GM12878 (cell line): ENCODE results near the gene USP16. TPM values are rescaled to one million over a fixed set of nuclear protein-coding genes. Genes with fewer than 3 reads are reported as not detected.

Experiments
- ASH2L ChIP-seq: fragments of 300-600, 200-600 bp; sonication (generic); IDR thresholded peaks from 2 replicates; pipeline ENCODE4 v1.6.1; 2017; ENCODE audit warnings: low read depth, mild to moderate bottlenecking, borderline replicate concordance
- BMI1 ChIP-seq: fragments of 450-650 bp; IDR thresholded peaks from 2 replicates; pipeline ENCODE4 v1.6.1; 2016; ENCODE audit warnings: mild to moderate bottlenecking, moderate library complexity, borderline replicate concordance
- CREM ChIP-seq: IDR thresholded peaks from 2 replicates; pipeline ENCODE4 v1.6.1; 2014; ENCODE audit warnings: antibody characterized with exemption, low read depth
- HDAC2 ChIP-seq: fragments of 200-600 bp; sonication (generic); IDR thresholded peaks from 2 replicates; pipeline ENCODE4 v1.6.1; 2017
- IRF4 ChIP-seq: IDR thresholded peaks from 2 replicates; pipeline ENCODE4 v1.6.1; 2011; ENCODE audit warnings: low read depth, low read length
- JUNB ChIP-seq: IDR thresholded peaks from 2 replicates; pipeline ENCODE4 v1.6.1; 2016; ENCODE audit warnings: antibody characterized with exemption, mild to moderate bottlenecking
- RFX5 ChIP-seq: IDR thresholded peaks from 2 replicates; pipeline ENCODE4 v1.6.1; 2011; ENCODE audit warnings: low read depth, low read length, improper control_type of control experiment
- TCF7 ChIP-seq: IDR thresholded peaks from 2 replicates; pipeline ENCODE4 v1.6.1; 2014; ENCODE audit warnings: antibody characterized with exemption, borderline replicate concordance
- ZBED1 ChIP-seq: IDR thresholded peaks from 2 replicates; pipeline ENCODE4 v1.6.1; 2016; ENCODE audit warnings: borderline replicate concordance
- ZSCAN29 ChIP-seq: fragments of 450-650 bp; IDR thresholded peaks from 2 replicates; pipeline ENCODE4 v1.6.1; 2017; ENCODE audit warnings: mild to moderate bottlenecking, moderate library complexity
- polyA plus RNA-seq, 11 experiments: library from polyadenylated mRNA; depleted of rRNA in 4 of 11; unstranded in 6 of 11; stranded (reverse) in 5 of 11; fragments of >200 nt; fragmentation: Nextera tagmentation in 4 of 11; fragmentation: Illumina TruSeq in 1 of 11; extraction: Ambion mirVana in 4 of 11; extraction: Trizol in 1 of 11; gene quantifications; 1 replicate in 1 of 11; 2 replicates in 10 of 11; pipeline versions ENCODE4 v1.2.1 to v1.2.3, GENCODE V29; 2011 to 2016; ENCODE audit warnings: inconsistent platforms in 2 of 11, missing spikeins in 2 of 11, low read depth in 1 of 11
- total RNA-seq, 4 experiments: library from RNA; depleted of rRNA in 3 of 4; stranded (reverse); fragments of >200 nt in 3 of 4; fragmentation: Illumina TruSeq in 1 of 4; extraction: Trizol in 1 of 4; gene quantifications; 2 replicates each; pipeline versions ENCODE4 v1.2.1 to v1.2.3, GENCODE V29; 2013 to 2021
- TF ChIP-seq, protein P1 (sequence below): fragments of 450-650 bp; IDR thresholded peaks from 2 replicates; pipeline ENCODE4 v1.6.1; 2017; ENCODE audit warnings: low read depth, mild to moderate bottlenecking, moderate library complexity
- TF ChIP-seq, protein P2 (sequence below): fragments of 450-650 bp; IDR thresholded peaks from 2 replicates; pipeline ENCODE4 v1.6.1; 2018; ENCODE audit warnings: mild to moderate bottlenecking, low read depth, moderate library complexity; ENCODE audit not compliant: partially characterized antibody
- TF ChIP-seq, protein P3 (sequence below): IDR thresholded peaks from 2 replicates; pipeline ENCODE4 v1.6.1; 2012; ENCODE audit warnings: low read length, inconsistent platforms
- TF ChIP-seq, protein P4 (sequence below): fragments of 450-650 bp; IDR thresholded peaks from 2 replicates; pipeline ENCODE4 v1.6.1; 2014; ENCODE audit warnings: mild to moderate bottlenecking
- TF ChIP-seq, protein P5 (sequence below): fragments of 150-350 bp; IDR thresholded peaks from 2 replicates; pipeline ENCODE4 v1.6.1; 2016; ENCODE audit warnings: low read depth, low read length

Gene USP16
- total and polyA plus RNA-seq, 10 of the 15 experiments (the other 5 are each of a cell fraction or from before 2014, with no cell fraction given): 29.5 to 68.7 (median 52.3) TPM

DNA sequence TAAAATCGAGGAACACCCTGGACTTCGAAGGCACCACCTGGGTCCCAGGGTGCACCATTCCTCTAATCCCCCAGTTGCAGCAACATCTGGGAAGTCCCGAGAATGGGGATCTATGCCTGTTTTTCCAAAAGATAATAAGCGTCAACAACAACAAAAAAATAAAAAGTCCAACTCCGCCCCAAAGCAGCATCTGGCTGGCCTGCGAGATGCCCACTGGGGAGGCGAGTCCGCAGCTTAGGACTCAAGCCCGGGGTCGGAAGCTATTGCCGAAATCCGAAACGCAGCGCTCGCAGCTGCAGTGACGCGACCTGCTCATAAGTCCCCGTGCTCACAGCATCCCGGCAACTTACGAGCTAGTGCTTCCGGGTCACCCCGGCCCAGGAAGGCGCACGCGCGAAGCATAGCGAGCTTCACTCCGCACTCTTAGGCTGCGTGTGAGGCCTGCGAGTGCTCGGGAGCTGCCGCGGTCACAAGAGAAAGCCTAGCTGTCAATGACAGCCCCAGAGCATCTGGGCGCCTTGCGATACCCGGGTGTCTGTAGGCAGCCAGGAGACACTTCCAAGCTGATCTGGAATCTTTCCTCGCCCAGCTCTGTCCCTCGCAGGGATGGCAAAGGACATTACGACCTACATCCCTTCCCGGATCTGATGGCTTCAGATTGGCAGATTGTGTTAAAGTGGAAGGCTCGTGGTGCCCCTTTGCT, 21.9 kb upstream of the USP16 start (continued):
- TF ChIP-seq, protein P1, sequence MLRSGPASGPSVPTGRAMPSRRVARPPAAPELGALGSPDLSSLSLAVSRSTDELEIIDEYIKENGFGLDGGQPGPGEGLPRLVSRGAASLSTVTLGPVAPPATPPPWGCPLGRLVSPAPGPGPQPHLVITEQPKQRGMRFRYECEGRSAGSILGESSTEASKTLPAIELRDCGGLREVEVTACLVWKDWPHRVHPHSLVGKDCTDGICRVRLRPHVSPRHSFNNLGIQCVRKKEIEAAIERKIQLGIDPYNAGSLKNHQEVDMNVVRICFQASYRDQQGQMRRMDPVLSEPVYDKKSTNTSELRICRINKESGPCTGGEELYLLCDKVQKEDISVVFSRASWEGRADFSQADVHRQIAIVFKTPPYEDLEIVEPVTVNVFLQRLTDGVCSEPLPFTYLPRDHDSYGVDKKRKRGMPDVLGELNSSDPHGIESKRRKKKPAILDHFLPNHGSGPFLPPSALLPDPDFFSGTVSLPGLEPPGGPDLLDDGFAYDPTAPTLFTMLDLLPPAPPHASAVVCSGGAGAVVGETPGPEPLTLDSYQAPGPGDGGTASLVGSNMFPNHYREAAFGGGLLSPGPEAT: peak; percentile 77; the same call in 1 of the 2 replicates
- TF ChIP-seq ZSCAN29 (no peak), ZBED1 (0 out of 2 replicates have a peak, but pooled peaks have one; percentile 53), TCF7 (no peak), IRF4 (0 out of 2 replicates have a peak, but pooled peaks have one; percentile 21), ASH2L (no peak), BMI1 (no peak), CREM (peak; percentile 79), HDAC2 (no peak), RFX5 (0 out of 2 replicates have a peak, but pooled peaks have one; percentile 40), JUNB (no peak)
- TF ChIP-seq, protein P2, sequence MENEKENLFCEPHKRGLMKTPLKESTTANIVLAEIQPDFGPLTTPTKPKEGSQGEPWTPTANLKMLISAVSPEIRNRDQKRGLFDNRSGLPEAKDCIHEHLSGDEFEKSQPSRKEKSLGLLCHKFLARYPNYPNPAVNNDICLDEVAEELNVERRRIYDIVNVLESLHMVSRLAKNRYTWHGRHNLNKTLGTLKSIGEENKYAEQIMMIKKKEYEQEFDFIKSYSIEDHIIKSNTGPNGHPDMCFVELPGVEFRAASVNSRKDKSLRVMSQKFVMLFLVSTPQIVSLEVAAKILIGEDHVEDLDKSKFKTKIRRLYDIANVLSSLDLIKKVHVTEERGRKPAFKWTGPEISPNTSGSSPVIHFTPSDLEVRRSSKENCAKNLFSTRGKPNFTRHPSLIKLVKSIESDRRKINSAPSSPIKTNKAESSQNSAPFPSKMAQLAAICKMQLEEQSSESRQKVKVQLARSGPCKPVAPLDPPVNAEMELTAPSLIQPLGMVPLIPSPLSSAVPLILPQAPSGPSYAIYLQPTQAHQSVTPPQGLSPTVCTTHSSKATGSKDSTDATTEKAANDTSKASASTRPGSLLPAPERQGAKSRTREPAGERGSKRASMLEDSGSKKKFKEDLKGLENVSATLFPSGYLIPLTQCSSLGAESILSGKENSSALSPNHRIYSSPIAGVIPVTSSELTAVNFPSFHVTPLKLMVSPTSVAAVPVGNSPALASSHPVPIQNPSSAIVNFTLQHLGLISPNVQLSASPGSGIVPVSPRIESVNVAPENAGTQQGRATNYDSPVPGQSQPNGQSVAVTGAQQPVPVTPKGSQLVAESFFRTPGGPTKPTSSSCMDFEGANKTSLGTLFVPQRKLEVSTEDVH: peak; percentile 61
- TF ChIP-seq, protein P3, sequence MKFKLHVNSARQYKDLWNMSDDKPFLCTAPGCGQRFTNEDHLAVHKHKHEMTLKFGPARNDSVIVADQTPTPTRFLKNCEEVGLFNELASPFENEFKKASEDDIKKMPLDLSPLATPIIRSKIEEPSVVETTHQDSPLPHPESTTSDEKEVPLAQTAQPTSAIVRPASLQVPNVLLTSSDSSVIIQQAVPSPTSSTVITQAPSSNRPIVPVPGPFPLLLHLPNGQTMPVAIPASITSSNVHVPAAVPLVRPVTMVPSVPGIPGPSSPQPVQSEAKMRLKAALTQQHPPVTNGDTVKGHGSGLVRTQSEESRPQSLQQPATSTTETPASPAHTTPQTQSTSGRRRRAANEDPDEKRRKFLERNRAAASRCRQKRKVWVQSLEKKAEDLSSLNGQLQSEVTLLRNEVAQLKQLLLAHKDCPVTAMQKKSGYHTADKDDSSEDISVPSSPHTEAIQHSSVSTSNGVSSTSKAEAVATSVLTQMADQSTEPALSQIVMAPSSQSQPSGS: no peak
- TF ChIP-seq, protein P4, sequence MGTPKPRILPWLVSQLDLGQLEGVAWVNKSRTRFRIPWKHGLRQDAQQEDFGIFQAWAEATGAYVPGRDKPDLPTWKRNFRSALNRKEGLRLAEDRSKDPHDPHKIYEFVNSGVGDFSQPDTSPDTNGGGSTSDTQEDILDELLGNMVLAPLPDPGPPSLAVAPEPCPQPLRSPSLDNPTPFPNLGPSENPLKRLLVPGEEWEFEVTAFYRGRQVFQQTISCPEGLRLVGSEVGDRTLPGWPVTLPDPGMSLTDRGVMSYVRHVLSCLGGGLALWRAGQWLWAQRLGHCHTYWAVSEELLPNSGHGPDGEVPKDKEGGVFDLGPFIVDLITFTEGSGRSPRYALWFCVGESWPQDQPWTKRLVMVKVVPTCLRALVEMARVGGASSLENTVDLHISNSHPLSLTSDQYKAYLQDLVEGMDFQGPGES: no peak
- TF ChIP-seq, protein P5, sequence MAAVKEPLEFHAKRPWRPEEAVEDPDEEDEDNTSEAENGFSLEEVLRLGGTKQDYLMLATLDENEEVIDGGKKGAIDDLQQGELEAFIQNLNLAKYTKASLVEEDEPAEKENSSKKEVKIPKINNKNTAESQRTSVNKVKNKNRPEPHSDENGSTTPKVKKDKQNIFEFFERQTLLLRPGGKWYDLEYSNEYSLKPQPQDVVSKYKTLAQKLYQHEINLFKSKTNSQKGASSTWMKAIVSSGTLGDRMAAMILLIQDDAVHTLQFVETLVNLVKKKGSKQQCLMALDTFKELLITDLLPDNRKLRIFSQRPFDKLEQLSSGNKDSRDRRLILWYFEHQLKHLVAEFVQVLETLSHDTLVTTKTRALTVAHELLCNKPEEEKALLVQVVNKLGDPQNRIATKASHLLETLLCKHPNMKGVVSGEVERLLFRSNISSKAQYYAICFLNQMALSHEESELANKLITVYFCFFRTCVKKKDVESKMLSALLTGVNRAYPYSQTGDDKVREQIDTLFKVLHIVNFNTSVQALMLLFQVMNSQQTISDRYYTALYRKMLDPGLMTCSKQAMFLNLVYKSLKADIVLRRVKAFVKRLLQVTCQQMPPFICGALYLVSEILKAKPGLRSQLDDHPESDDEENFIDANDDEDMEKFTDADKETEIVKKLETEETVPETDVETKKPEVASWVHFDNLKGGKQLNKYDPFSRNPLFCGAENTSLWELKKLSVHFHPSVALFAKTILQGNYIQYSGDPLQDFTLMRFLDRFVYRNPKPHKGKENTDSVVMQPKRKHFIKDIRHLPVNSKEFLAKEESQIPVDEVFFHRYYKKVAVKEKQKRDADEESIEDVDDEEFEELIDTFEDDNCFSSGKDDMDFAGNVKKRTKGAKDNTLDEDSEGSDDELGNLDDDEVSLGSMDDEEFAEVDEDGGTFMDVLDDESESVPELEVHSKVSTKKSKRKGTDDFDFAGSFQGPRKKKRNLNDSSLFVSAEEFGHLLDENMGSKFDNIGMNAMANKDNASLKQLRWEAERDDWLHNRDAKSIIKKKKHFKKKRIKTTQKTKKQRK: no peak
